ENCODE data around the gene EFNA4.

Gene EFNA4

GRCh38 chr1:155034318-155035208 is 29.0 kb upstream of the EFNA4 start:
- FAIRE-seq = no peak

DNA sequence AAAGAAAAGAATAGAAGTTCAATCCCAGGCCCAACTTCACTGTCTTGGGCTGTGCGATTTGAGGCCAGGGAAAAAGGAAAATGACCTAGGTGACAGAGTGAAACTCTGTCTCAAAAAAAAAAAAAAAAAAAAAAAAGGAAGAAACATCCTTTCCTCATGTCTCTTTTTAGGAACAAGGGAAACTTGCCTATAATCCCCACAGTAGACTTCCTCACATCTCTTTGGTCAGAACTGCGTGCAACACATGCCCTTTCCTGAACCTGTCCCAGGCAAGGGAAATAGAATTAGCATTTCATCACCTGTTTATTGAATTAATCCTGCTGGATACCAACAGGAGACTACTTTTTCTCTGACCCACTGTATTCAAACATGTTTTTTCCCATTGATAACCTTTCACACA is 27.6 kb upstream of the EFNA4 start:
- no peak for FAIRE-seq

DNA sequence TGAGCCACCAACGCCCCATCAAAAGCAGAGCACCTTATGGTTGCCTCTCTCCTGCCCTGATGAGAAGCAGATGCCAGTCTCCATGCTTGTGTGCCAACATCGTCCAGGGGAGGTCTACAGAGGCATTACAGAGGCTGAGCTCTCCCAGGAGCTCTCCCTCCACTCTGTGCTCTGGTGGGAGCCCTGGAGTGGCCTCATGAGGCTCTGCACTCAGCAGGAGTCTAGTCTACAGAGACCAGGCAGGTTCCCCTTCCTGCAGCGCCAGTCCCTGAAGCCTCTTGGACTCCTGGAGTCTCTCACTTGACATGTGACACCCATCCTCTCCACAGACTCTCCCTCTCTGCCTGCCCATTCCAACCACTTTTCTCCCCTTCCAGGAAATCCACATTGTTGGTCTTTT is 26.5 kb upstream of the EFNA4 start:
- no peak for FAIRE-seq

- no peak for FAIRE-seq
These were observed 25.6 kb upstream of the EFNA4 start for GRCh38 chr1:155037851-155038441.

DNA sequence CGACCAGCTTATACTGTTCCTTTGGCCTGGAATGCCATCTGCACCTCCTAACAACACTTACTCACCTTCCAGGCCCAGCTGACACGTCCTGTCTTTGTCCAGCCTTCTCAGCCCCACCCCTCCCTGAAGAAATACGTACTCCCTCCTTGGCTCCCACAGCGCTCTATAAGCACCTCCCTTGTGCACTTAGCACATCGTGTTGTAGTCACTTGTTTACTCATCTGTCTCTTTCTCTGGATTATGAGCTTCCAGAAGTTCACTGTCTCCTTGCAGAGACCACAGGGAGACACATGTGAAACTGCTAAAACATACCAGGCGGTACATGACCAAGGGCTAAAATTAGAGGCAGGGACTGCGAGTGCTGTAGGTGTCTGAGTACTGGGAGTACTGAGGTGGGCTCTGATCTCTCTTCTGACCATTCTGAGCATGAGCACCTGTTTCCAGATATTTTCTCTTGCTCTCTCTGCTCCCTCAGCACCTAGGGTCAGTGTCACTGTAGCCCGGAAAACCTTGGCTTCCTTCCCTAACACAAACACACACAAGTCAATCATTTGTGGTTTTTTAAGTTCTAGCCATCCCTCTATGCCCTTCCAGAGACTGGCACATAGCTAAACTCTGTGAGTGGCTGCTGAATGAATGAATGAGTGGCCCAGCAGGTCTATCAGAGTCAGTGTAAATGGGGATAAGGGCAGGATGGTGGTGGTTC is 24.8 kb upstream of the EFNA4 start:
- FAIRE-seq = no peak

DNA sequence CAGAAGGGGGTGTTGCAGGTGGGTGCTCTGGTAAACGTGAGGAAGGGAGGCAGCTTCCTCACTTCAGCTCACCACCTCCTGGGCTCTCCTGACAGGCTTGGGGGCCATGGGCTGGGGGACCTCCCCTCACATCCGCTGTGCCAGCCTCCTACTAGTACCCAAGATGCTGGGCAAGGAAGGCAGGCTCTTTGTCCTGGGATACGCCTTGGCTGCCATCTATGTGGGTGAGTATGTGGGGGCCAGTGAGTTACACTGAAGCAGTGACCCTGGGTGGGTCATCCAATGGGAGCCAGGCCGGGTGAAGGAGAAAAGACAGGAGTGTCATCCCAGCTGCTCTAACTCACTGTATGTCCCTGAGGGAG is 24.3 kb upstream of the EFNA4 start:
- no peak for FAIRE-seq

GRCh38 chr1:155040358-155041093 is 23.0 kb upstream of the EFNA4 start:
- FAIRE-seq = no peak

DNA sequence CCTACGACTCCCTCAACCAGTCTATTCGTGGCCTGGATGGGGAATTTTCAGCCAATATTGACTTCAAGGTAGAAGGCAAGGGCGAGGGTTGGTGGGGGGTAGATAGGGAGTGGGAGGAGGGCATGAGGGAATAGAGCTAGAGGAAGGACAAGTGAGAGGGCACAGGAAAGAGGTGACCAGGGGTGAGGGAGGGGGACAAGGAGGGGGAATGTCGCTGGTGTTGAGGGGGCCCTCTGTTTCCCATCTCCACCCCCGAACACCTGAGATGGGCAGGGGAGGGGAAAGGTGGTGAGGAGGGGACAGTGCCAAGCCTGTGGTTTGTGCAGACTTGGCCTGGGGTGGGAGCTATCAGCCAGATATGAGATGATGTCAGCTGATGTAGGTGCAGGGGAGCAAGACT is 20.8 kb upstream of the EFNA4 start:
- FAIRE-seq = no peak

DNA sequence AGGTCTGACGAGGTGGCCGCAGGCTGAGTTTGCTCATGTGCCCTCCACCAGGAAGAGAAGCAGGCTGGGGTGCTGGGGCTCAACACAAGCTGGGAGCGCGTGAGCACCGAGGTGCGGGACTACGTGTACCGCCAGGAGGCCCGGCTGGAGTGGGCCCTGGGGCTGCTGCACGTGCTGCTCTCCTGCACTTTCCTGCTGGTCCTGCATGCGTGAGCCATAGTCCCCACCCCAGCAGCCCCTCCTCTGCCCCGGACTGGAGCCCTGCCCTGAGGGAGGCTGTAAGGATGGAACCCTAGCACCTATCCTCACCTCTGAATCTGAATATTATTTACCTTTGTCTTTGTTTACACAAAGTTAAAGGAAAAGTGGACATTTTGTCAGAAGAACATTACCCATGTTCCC is 20.2 kb upstream of the EFNA4 start:
- FAIRE-seq = no peak

DNA sequence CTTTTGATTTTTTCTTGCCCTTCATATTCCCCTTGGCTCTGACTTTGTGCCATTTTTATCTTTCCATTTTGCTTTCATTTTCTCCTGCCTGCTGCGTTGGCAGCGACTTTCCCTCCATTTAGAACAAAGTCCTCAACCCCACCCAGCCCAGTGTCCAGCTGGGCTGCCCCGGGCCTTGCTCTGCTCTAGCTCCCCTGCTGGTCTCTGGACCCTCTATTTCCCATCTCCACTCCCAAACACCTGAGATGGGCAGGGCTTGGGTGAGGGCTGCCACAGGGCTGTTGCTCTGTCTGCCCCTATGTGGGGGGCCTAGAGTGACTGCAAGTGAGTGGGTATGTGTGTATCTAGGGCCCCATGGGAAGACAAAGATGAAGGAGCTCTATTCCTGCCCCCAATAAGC is 19.7 kb upstream of the EFNA4 start:
- no peak for FAIRE-seq

DNA sequence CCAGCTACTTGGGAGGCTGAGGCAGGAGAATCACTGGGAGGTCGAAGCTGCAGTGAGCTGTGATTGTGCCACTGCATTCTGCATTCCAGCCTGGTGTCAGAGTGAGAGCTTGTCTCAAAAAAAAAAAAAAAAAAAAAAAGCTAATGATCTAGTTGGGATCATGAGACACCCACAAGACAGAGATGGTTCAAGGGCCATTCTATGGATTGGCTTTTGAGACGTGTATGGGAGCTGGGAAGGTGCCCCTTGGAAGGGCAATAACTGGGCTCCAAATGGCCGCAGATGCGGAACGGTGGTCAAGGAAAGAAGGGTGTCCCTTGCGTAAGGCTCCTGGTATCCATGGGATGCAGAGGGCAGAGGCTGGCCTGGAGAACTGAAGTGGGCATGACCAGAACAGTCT is 19.2 kb upstream of the EFNA4 start:
- FAIRE-seq = no peak

- peak; percentile 92 for FAIRE-seq
These were observed 18.5 kb upstream of the EFNA4 start for GRCh38 chr1:155044812-155045657.

GRCh38 chr1:155048449-155049334 is 14.8 kb upstream of the EFNA4 start:
- no peak for FAIRE-seq

DNA sequence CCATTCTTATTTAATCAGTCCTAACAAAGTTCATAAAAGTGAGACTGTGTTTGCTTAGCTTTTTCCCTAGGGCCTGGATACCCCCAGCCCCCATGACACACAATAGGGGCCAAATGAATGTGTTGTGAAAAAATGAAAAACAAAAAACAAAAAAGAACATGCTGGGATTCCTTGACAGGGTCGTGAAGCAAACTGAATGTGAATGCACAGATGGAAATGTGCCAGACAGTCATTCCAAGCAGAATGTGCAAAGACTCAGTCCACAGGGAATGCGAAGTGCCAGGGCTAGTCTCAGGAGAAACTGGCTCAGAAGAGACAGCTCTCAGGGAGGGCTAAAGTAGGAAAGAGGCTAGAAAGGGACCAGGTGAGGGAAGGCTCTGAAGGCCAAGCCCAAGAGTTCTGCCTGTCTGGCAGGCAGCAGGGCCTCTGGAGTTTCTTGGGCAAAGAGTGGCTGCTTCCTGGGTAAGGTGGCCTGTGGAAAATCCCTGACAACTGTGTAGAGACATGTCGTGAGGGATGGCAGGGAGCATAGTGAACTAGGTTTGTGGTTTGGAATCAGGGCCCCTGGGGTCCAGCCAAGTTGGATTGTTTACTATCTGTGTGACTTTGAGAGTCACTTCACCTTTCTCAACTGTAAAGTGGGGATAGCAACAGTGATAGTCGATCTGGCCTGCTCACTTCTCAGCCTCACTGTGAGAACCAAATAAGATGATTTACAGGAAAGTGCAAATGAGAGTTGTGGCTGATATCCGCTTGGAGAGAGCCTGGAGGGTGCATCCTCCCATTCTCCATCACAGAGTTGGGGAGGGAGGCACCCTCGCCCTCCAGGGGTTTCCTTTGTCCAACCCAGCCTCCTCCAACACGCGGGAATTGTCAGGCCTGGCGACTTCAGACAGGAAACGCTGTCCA is 13.6 kb upstream of the EFNA4 start:
- no peak for FAIRE-seq

DNA sequence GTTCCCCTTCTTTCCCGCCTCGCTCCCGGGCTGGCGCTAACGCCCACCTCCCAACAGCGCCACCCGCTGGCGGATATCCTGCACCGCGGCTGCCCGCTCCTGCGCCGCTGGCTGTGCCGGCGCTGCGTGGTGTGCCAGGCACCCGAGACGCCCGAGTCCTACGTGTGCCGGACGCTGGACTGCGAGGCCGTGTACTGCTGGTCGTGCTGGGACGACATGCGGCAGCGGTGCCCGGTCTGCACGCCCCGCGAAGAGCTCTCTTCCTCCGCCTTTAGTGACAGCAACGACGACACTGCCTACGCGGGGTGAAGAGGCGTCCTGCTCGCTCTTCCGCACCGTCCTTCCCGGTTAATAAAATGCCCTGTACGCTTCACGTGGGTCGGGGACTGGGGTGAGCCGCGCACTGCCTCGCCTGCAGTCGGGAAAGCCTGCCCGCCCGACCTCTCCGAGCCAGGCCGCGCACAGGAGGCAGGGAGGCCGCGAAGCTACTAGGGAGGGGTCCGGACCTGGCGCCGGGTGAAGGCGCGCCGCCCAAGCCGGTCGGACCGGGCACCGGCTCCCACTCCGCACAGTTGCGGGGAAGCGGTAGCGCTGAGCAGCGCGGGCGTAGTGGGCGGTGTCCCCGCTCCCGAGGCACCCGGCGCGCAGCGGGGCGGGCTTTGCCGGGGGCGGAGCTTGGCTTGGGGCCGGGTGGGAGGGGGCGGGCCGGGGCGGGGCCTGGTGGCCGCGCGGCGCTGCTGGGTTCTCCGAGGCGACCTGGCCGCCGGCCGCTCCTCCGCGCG is 12.8 kb upstream of the EFNA4 start, which contains the start of gene ADAM15:
ADAM15 (plus strand) TSS at position 757 of the 782 bp plus-strand sequence. CDS start 71 bp downstream, outside the sequence.
- no peak for FAIRE-seq

DNA sequence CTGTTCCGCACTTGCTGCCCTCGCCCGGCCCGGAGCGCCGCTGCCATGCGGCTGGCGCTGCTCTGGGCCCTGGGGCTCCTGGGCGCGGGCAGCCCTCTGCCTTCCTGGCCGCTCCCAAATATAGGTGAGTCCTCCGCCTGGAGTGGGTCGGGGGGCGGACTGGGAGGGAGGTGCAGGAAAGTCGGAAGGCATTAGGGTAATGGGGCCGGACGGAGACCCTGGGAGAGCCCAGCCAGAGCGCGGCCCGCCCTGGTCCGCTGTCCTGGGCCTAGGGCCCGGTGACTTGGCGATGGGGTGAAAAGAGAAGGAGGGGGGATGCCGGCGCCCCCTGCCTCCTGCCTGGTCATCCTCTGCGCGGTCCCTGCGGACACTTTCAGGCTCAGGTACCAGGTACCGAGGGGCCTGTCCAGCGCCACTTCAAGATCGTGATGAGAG is 12.2 kb upstream of the EFNA4 start:
- no peak for FAIRE-seq

GRCh38 chr1:155051777-155052398 is 11.7 kb upstream of the EFNA4 start:
- FAIRE-seq = no peak
